ENCODE measurements around the gene DENND1C.

DNA sequence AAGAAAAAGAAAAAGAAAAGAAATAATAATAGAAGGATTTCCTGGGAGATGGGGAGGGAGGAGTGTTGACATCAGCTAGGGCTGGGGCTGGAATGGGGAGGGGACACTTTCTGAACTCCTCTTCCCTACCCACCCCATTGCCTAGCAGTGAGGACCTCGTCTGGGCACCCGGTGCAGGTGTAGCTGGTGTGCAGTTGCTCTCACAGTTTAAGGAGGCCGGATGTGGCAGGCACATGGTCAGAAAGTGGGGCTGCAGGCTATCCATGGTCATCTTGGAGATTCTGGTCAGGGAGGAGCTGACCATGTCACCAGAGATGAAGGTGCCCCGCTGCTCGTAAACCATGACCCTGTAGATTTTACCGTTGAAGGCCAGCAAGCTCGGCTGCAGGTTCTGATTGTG is 29.0 kb upstream of the DENND1C start:
- TF ChIP-seq, protein P1, sequence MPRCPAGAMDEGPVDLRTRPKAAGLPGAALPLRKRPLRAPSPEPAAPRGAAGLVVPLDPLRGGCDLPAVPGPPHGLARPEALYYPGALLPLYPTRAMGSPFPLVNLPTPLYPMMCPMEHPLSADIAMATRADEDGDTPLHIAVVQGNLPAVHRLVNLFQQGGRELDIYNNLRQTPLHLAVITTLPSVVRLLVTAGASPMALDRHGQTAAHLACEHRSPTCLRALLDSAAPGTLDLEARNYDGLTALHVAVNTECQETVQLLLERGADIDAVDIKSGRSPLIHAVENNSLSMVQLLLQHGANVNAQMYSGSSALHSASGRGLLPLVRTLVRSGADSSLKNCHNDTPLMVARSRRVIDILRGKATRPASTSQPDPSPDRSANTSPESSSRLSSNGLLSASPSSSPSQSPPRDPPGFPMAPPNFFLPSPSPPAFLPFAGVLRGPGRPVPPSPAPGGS (IDR thresholded peaks at IDR 0.05) = no peak
- TF ChIP-seq EHMT2 (IDR thresholded peaks at IDR 0.05; ENCODE audit: low read depth) = no peak
- TF ChIP-seq MYC (IDR thresholded peaks at IDR 0.05; ENCODE audit: borderline replicate concordance, low read length) = no peak
- no peak for TF ChIP-seq RAD21 (conservative IDR thresholded peaks at IDR 0.05 in 1 of 2, IDR thresholded peaks at IDR 0.05 in 1 of 2)
- TF ChIP-seq POLR2A (IDR thresholded peaks at IDR 0.05; ENCODE audit: low read length) = no peak

Data from A549 (cell line).